ENCODE results near the gene TNKS2.

GRCh38 chr10:91886954-91887271 is 88.7 kb downstream of the TNKS2 start:
- TF ChIP-seq TAF1 (IDR thresholded peaks at IDR 0.05; ENCODE audit: low read depth) (no peak), ZBTB7A (IDR thresholded peaks at IDR 0.05; ENCODE audit: low read depth) (no peak), EP300 (IDR thresholded peaks at IDR 0.05; ENCODE audit: borderline replicate concordance) (no peak), EGR1 (IDR thresholded peaks at IDR 0.05) (no peak), CEBPB (IDR thresholded peaks at IDR 0.05) (no peak), MAX (IDR thresholded peaks at IDR 0.05) (no peak), REST (IDR thresholded peaks at IDR 0.05; ENCODE audit: low read depth) (no peak), YY1 (IDR thresholded peaks at IDR 0.05; ENCODE audit: low read depth) (no peak)

Data from Ishikawa (cell line).